Neural cell (in vitro differentiated cells): Measurements from ENCODE around the gene CYP4F3. TPM values are rescaled to one million over a fixed set of nuclear protein-coding genes. Genes with fewer than 3 reads are reported as not detected.
"Not testable (repeated sequence)": the region's sequence is repeated elsewhere in the genome, so short reads cannot be mapped to it uniquely, and the experiment has no call there.

ENCODE experiments used
- H2AFZ ChIP-seq: fragments of 200-600, 300-800 bp; sonication (generic), shearing (Covaris generic); 2 replicates; pipeline ENCODE4 v1.6.0; 2014; ENCODE audit warnings: low read depth, mild to moderate bottlenecking, antibody characterized with exemption, low read length, moderate library complexity
- H3F3A ChIP-seq: fragments of 200-600 bp; shearing (Covaris generic); 2 replicates; pipeline ENCODE4 v1.6.1; 2016; ENCODE audit warnings: mild to moderate bottlenecking, moderate library complexity, mixed read lengths, antibody characterized with exemption, low read length; ENCODE audit not compliant: insufficient read depth, poor library complexity, severe bottlenecking
- H3K27ac ChIP-seq: fragments of 200-600, 300-800 bp; sonication (generic), shearing (Covaris generic); 2 replicates; pipeline ENCODE4 v1.5.1; 2014; ENCODE audit warnings: mild to moderate bottlenecking, low read length, moderate library complexity
- H3K27me3 ChIP-seq: fragments of 300-800, 200-600 bp; sonication (generic), shearing (Covaris generic); 2 replicates; pipeline ENCODE4 v1.6.0; 2014; ENCODE audit warnings: mild to moderate bottlenecking, low read depth, low read length, moderate library complexity; ENCODE audit not compliant: insufficient read depth
- H3K36me3 ChIP-seq: fragments of 300-800, 200-600 bp; sonication (generic), shearing (Covaris generic); 2 replicates; pipeline ENCODE4 v1.5.1; 2014; ENCODE audit warnings: mild to moderate bottlenecking, antibody characterized with exemption, low read length, moderate library complexity; ENCODE audit not compliant: insufficient read depth
- H3K4me2 ChIP-seq: fragments of 300-800, 200-600 bp; sonication (generic), shearing (Covaris generic); 2 replicates; pipeline ENCODE4 v1.6.0; 2014; ENCODE audit warnings: mild to moderate bottlenecking, low read length
- H3K4me3 ChIP-seq: fragments of 300-800, 200-600 bp; sonication (generic), shearing (Covaris generic); 2 replicates; pipeline ENCODE4 v1.5.1; 2014; ENCODE audit warnings: mild to moderate bottlenecking, low read length, moderate library complexity
- H3K79me2 ChIP-seq: fragments of 200-600 bp; shearing (Covaris generic); replicated peaks from 2 replicates; pipeline ENCODE4 v1.6.0; 2014; ENCODE audit warnings: mild to moderate bottlenecking, low read length, moderate library complexity; ENCODE audit not compliant: insufficient read depth
- H3K9ac ChIP-seq: fragments of 300-800, 200-600 bp; sonication (generic), shearing (Covaris generic); 2 replicates; pipeline ENCODE4 v1.6.1; 2016; ENCODE audit warnings: mild to moderate bottlenecking, low read length, mixed read lengths
- H3K9me2 ChIP-seq: fragments of 200-600 bp; shearing (Covaris generic); 2 replicates; pipeline ENCODE4 v1.6.1; 2016; ENCODE audit warnings: mild to moderate bottlenecking, low read length, mixed read lengths; ENCODE audit not compliant: insufficient read depth
- H3K9me3 ChIP-seq: fragments of 200-600, 300-800 bp; sonication (generic), shearing (Covaris generic); 2 replicates; pipeline ENCODE4 v1.6.1; 2016; ENCODE audit warnings: mild to moderate bottlenecking, mixed run types, low read length, moderate library complexity, mixed read lengths
- H4K20me1 ChIP-seq: fragments of 200-600 bp; shearing (Covaris generic); 2 replicates; pipeline ENCODE4 v1.6.1; 2016; ENCODE audit warnings: mild to moderate bottlenecking, mixed run types; ENCODE audit not compliant: insufficient read depth
- EP300 ChIP-seq: fragments of 450-650 bp; conservative IDR thresholded peaks from 2 replicates; pipeline ENCODE4 v1.6.1; 2014; ENCODE audit warnings: antibody characterized with exemption, mild to moderate bottlenecking, moderate library complexity; ENCODE audit not compliant: poor library complexity, severe bottlenecking
- EZH2 ChIP-seq: fragments of 200-600, 300-800 bp; shearing (Covaris generic), sonication (generic); IDR thresholded peaks from 2 replicates; pipeline ENCODE4 v1.6.1; 2014; ENCODE audit warnings: antibody characterized with exemption, low read length, borderline replicate concordance, mild to moderate bottlenecking; ENCODE audit not compliant: insufficient read depth, poor library complexity, severe bottlenecking
- MXI1 ChIP-seq: fragments of 450-650 bp; conservative IDR thresholded peaks from 2 replicates; pipeline ENCODE4 v1.6.1; 2014; ENCODE audit warnings: antibody characterized with exemption, mild to moderate bottlenecking; ENCODE audit not compliant: poor library complexity, severe bottlenecking
- POLR2AphosphoS5 ChIP-seq: IDR thresholded peaks from 2 replicates; pipeline ENCODE4 v1.6.1; 2012
- RAD21 ChIP-seq: fragments of 450-650 bp; conservative IDR thresholded peaks from 2 replicates; pipeline ENCODE4 v1.6.1; 2014; ENCODE audit warnings: antibody characterized with exemption, mild to moderate bottlenecking, moderate library complexity
- SMC3 ChIP-seq: fragments of 450-650 bp; conservative IDR thresholded peaks from 2 replicates; pipeline ENCODE4 v1.6.1; 2014; ENCODE audit warnings: antibody characterized with exemption, mild to moderate bottlenecking, moderate library complexity; ENCODE audit not compliant: poor library complexity
- TAF1 ChIP-seq: IDR thresholded peaks from 2 replicates; pipeline ENCODE4 v1.6.1; 2012; ENCODE audit warnings: low read depth
- polyA plus RNA-seq: library from polyadenylated mRNA; depleted of rRNA; stranded (reverse); fragments of >200 nt; gene quantifications from 2 replicates; pipeline ENCODE4 v1.2.3, GENCODE V29; 2014
- TF ChIP-seq, protein P1 (sequence below): fragments of 450-650 bp; IDR thresholded peaks from 2 replicates; pipeline ENCODE4 v1.5.1; 2014; ENCODE audit warnings: antibody characterized with exemption, mild to moderate bottlenecking, moderate library complexity; ENCODE audit not compliant: poor library complexity, severe bottlenecking
- TF ChIP-seq, protein P2 (sequence below): IDR thresholded peaks from 2 replicates; pipeline ENCODE4 v1.6.1; 2012; ENCODE audit warnings: borderline replicate concordance

The CYP4F3 gene
- polyA plus RNA-seq, 1 donor from 2014 or later, result not detected

DNA sequence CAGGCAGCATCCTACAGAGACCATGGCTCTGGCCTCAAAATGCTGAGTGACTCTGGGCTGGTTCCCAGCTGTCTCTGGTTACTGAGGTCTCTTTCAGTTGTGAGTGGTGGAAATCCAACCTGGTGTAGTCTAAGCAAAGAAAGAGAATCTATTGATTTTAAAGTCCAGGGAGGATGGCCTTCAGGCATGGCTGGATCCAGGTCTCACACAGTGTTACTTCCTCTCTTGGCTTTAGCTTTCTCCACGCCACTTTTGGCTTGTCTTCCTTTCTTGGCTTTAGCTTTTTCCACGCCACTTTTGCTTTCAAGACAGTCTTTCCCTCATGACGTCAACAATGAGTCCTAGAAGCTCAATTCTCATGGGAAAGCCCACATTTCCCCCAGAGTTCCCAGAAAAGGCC, 4.1 kb downstream of the CYP4F3 start:
- Histone ChIP-seq H3K9me3 (no peaks in the 10 kb centered on the region), H3F3A (no peaks in the 10 kb centered on the region)

DNA sequence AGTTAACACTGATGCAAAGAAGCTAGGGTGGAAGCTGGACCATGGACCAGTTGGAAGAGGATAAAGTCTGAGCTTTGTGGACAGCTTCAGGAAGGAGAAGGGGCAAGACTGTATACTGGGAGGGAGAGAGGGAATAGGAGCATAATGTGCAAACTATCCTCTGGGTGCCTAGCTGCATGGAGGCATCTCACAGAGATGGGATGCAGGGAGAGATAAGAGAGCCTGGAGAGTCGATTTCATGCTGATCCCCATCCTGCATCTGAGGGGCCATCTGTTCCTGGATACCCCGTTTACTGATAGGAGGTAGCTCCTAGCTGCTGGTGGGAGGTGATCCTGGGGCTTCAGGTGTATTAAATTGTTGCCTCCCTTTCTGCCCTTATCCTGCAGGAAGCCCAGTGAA, 8.8 kb downstream of the CYP4F3 start:
- Histone ChIP-seq H3K79me2 (no peaks in the 10 kb centered on the region), H3K36me3 (no peaks in the 10 kb centered on the region), H3K9me2 (no peaks in the 10 kb centered on the region), H3K9ac (no peak overlapping the region), H3K27ac (no peak overlapping the region), H3F3A (no peaks in the 10 kb centered on the region), H3K27me3 (no peaks in the 10 kb centered on the region), H3K9me3 (no peaks in the 10 kb centered on the region), H4K20me1 (no peaks in the 10 kb centered on the region), H3K4me2 (no peak overlapping the region), H3K4me3 (no peak overlapping the region), H2AFZ (no peak overlapping the region)
- no peak for TF ChIP-seq RAD21
- no peak for TF ChIP-seq EP300
- TF ChIP-seq, protein P1, sequence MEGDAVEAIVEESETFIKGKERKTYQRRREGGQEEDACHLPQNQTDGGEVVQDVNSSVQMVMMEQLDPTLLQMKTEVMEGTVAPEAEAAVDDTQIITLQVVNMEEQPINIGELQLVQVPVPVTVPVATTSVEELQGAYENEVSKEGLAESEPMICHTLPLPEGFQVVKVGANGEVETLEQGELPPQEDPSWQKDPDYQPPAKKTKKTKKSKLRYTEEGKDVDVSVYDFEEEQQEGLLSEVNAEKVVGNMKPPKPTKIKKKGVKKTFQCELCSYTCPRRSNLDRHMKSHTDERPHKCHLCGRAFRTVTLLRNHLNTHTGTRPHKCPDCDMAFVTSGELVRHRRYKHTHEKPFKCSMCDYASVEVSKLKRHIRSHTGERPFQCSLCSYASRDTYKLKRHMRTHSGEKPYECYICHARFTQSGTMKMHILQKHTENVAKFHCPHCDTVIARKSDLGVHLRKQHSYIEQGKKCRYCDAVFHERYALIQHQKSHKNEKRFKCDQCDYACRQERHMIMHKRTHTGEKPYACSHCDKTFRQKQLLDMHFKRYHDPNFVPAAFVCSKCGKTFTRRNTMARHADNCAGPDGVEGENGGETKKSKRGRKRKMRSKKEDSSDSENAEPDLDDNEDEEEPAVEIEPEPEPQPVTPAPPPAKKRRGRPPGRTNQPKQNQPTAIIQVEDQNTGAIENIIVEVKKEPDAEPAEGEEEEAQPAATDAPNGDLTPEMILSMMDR, result no peak
- TF ChIP-seq, protein P2, sequence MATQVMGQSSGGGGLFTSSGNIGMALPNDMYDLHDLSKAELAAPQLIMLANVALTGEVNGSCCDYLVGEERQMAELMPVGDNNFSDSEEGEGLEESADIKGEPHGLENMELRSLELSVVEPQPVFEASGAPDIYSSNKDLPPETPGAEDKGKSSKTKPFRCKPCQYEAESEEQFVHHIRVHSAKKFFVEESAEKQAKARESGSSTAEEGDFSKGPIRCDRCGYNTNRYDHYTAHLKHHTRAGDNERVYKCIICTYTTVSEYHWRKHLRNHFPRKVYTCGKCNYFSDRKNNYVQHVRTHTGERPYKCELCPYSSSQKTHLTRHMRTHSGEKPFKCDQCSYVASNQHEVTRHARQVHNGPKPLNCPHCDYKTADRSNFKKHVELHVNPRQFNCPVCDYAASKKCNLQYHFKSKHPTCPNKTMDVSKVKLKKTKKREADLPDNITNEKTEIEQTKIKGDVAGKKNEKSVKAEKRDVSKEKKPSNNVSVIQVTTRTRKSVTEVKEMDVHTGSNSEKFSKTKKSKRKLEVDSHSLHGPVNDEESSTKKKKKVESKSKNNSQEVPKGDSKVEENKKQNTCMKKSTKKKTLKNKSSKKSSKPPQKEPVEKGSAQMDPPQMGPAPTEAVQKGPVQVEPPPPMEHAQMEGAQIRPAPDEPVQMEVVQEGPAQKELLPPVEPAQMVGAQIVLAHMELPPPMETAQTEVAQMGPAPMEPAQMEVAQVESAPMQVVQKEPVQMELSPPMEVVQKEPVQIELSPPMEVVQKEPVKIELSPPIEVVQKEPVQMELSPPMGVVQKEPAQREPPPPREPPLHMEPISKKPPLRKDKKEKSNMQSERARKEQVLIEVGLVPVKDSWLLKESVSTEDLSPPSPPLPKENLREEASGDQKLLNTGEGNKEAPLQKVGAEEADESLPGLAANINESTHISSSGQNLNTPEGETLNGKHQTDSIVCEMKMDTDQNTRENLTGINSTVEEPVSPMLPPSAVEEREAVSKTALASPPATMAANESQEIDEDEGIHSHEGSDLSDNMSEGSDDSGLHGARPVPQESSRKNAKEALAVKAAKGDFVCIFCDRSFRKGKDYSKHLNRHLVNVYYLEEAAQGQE, result no peak
- no peak for TF ChIP-seq POLR2AphosphoS5
- no peak for TF ChIP-seq EZH2
- no peak for TF ChIP-seq TAF1
- no peak for TF ChIP-seq MXI1
- TF ChIP-seq SMC3, result no peak

More for the DNA sequence above, 4.1 kb downstream of the CYP4F3 start:
- Histone ChIP-seq H3K9ac (no peak overlapping the region), H3K9me2 (no peaks in the 10 kb centered on the region), H3K27ac (no peak overlapping the region), H3K27me3 (no peaks in the 10 kb centered on the region), H3K4me3 (no peak overlapping the region), H2AFZ (no peak overlapping the region), H3K36me3 (no peaks in the 10 kb centered on the region), H4K20me1 (no peaks in the 10 kb centered on the region), H3K79me2 (no peaks in the 10 kb centered on the region), H3K4me2 (no peak overlapping the region)
- TF ChIP-seq, protein P2, result no peak
- TF ChIP-seq SMC3 (no peak), TAF1 (no peak), MXI1 (no peak), RAD21 (no peak), EZH2 (no peak), POLR2AphosphoS5 (no peak), EP300 (no peak)
- TF ChIP-seq, protein P1, result no peak

DNA sequence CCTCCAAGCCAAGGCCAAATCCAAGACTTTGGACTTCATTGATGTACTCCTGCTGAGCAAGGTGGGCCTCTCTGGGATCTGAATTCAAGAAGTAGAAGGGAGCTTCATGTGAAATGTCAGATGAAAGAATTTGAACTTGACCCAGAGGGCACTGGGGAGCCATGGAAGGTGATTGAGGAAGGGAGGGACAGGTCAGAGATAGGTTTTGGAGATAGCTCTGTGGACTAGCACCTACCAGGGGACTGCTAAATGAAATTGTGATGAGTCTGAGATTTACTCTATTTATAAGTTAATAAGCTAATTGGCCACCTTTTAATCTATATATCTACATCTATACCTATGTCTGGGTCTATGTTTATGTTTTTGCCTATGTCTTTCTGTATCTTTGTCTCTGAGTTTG, 9.4 kb downstream of the CYP4F3 start:
- H2AFZ ChIP-seq, H3K27ac ChIP-seq, H3K9ac ChIP-seq, H3K4me3 ChIP-seq, H3K9me2 ChIP-seq, H4K20me1 ChIP-seq, H3K4me2 ChIP-seq, H3K9me3 ChIP-seq, H3K36me3 ChIP-seq, H3K79me2 ChIP-seq, H3F3A ChIP-seq, H3K27me3 ChIP-seq: not testable (repeated sequence)
